Left kidney (tissue), 8 donors: Measurements from ENCODE around the gene ERCC2. TPM values are rescaled to one million over a fixed set of nuclear protein-coding genes. Genes with fewer than 3 reads are reported as not detected.
A peak's percentile ranks its signal among the peaks of the same experiment; 100 is the strongest.
"Not testable (repeated sequence)": the region's sequence is repeated elsewhere in the genome, so short reads cannot be mapped to it uniquely, and the experiment has no call there.

ENCODE experiments used
- DNase-seq: peaks from one replicate; pipeline ENCODE4 v3.0.0-alpha.2; 2013
- long read RNA-seq, 8 donors: transcript quantifications; one replicate each; lab custom pipeline, GENCODE V29; 2026
- polyA plus RNA-seq: library from polyadenylated mRNA; unstranded; fragments of 120-200 nt; gene quantifications from one replicate; pipeline ENCODE4 v1.2.1, GENCODE V29; 2013; ENCODE audit not compliant: insufficient read length

The ERCC2 gene
- polyA plus RNA-seq, result 38.0 TPM
- long read RNA-seq, donor 1, full-length matches to known transcripts, result 5 of 5 reads
- long read RNA-seq, donor 1, partial matches to known transcripts, result 0 of 5 reads
- long read RNA-seq, donor 1, other reads (novel, unspliced or antisense), result 0 of 5 reads
- long read RNA-seq, donor 2, full-length matches to known transcripts, result 4 of 4 reads
- long read RNA-seq, donor 2, partial matches to known transcripts, result 0 of 4 reads
- long read RNA-seq, donor 2, other reads (novel, unspliced or antisense), result 0 of 4 reads
- long read RNA-seq, donor 3, partial matches to known transcripts, result 0 of 1 reads
- long read RNA-seq, donor 3, other reads (novel, unspliced or antisense), result 0 of 1 reads
- long read RNA-seq, donor 4, result 0 reads
- long read RNA-seq, donor 5, full-length matches to known transcripts, result 4 of 4 reads
- long read RNA-seq, donor 5, partial matches to known transcripts, result 0 of 4 reads
- long read RNA-seq, donor 5, other reads (novel, unspliced or antisense), result 0 of 4 reads
- long read RNA-seq, donor 6, full-length matches to known transcripts, result 2 of 2 reads
- long read RNA-seq, donor 6, partial matches to known transcripts, result 0 of 2 reads
- long read RNA-seq, donor 6, other reads (novel, unspliced or antisense), result 0 of 2 reads
- long read RNA-seq, donor 7, full-length matches to known transcripts, result 1 of 6 reads
- long read RNA-seq, donor 7, partial matches to known transcripts, result 5 of 6 reads
- long read RNA-seq, donor 7, other reads (novel, unspliced or antisense), result 0 of 6 reads
- long read RNA-seq, donor 8, partial matches to known transcripts, result 0 of 1 reads
- long read RNA-seq, donor 8, other reads (novel, unspliced or antisense), result 0 of 1 reads

GRCh38 chr19:45370410-45371204 lies at the start of gene ERCC2:
TSS of gene ERCC2 (minus strand) at chr19:45370573. CDS start at chr19:45370540, 33 bp downstream.
- peak; percentile 99 for DNase-seq

DNA sequence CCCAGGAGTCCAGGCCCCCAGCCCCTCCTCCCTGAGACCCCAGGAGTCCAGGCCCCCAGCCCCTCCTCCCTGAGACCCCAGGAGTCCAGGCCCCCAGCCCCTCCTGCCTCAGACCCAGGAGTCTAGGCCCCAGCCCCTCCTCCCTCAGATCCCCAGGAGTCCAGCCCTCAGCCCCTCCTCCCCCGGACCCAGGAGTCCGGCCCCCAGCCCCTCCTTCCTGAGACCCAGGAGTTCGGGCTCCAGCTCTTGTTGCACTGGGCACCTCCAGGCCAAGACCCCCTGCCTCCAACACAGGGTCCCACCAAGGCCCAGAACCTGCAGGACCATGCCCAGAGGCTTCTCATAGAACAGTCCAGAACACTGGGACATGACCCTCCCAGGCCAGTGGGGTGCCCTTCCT lies 49.5 kb upstream of the ERCC2 start:
- DNase-seq, result no peak

GRCh38 chr19:45419396-45419795 lies 49.0 kb upstream of the ERCC2 start:
- DNase-seq, result no peak

DNA sequence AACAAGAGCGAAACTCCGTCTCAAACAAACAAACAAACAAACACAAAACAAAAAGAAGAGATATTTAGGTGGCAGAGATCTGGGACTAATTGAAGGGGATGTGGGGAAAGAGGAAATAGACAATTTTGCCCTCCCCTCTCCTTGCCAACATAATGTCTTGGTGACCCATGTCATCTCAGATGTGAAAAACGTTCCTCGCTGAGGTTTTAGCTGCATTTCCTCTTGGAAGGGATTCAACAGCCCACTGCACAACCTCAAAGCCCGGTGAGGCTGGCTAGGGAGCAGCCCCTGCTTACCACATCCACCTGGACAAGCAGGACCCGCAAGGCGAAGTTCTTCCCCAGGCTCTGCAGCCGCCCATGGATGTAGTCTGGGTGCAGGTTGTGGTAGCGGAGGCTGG lies 48.4 kb upstream of the ERCC2 start:
- no peak for DNase-seq

DNA sequence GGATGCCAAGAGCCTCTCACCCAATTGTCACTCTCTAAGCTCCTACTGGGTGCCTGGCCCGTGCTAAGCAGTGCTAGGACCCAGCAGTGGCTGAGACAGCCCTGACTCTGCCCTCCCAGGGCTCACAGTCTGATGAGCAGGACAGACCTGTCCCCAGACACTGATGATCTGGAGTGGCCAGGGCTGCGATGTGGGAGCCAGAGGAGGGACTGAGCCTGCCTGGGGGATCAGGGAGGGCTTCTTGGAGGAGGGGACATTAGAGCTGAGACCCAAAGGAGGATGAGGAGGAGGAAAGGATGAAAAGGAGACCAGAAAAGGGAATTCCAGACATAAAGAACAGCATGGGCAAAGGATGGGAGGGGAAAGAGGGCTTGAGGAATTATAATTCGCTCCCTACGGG lies 46.8 kb upstream of the ERCC2 start:
- no peak for DNase-seq

GRCh38 chr19:45414468-45414867 lies 44.1 kb upstream of the ERCC2 start:
- DNase-seq, result no peak

- no peak for DNase-seq
These were observed 43.1 kb upstream of the ERCC2 start for GRCh38 chr19:45413497-45413896.

- DNase-seq, result not testable (repeated sequence)
These were observed 40.0 kb upstream of the ERCC2 start for GRCh38 chr19:45410330-45410729.

DNA sequence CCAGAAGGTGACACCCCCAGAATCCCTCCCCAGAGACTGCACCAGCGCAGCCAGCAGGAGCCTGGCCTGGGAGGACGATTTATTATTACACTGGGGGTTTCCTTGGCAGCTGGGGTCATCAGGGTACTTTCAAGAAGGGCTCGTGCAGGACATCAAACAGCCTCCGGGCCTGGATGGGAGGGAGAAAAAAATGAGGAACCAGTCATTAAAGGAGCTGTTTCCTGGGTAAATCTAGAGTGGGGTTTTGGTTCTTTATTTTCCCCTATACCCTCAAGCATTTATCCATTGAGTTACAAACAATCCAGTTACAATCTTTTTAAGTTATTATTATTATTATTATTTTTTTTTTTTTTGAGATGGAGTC lies 39.2 kb upstream of the ERCC2 start:
- DNase-seq, result no peak

DNA sequence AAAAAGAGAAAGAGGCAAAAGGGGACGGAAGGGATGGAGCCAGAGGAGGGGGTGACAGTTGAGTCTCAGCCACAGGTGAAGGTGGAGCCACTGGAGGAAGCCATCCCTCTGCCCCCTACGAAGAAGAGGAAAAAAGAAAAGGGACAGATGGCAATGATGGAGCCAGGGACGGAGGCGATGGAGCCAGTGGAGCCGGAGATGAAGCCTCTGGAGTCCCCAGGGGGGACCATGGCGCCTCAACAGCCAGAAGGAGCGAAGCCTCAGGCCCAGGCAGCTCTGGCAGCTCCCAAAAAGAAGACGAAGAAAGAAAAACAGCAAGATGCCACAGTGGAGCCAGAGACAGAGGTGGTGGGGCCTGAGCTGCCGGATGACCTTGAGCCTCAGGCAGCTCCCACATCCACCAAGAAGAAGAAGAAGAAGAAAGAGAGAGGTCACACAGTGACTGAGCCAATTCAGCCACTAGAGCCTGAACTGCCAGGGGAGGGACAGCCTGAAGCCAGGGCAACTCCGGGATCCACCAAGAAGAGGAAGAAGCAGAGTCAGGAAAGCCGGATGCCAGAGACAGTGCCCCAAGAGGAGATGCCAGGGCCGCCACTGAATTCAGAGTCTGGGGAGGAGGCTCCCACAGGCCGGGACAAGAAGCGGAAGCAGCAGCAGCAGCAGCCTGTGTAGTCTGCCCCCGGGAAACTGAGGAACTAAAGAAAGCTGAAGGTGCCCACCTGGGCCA lies 38.6 kb upstream of the ERCC2 start:
- DNase-seq, result no peak

- no peak for DNase-seq
These were observed 37.7 kb upstream of the ERCC2 start for GRCh38 chr19:45408121-45408520.

GRCh38 chr19:45407585-45407984 lies 37.2 kb upstream of the ERCC2 start:
- DNase-seq, result not testable (repeated sequence)

GRCh38 chr19:45407091-45407375 lies 36.7 kb upstream of the ERCC2 start:
- no peak for DNase-seq

DNA sequence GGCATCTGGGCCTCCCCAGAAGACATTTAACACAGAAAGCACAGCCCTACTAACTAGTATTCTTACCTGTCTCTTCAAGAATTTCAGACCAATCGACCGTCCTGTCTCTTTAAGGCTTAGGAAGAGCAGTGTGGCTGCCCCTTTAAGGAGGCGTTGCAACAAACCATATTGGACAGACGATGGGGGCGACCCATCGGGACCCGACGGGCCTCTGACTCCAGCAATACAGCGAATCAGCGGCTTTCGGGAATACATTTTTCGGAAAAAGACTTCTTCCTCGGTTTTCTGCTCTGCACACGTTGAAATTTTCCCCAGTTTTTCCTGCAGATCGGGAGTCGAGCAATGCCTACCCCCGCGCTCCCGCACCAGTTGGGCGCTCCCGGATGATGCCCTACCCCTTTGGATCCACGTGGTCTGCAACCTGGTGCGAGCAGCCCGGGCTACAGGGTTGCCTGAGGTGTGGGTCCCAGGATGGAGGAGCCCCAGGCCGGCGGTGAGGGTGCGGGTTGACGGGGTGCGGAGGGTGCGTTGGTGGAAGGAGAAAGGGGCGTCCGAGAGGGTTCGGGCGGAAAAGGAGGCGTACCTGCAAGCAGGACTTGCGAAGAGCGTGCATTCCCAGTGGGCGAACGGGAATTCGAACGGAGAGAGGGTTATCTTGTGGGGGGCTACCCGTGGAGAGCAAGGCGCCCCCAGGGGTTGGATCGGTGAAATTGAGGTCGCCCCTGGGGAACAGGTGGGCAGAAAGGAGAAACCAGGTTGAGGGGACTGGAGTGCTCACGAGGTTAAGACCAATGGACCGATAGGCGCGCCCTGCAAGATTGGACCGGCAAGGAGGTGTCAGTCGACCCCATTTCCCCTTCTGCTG lies 36.1 kb upstream of the ERCC2 start, which contains the start of gene POLR1G:
Gene POLR1G, plus strand, starts transcription at position 419 of the 865 bp plus-strand sequence. Its CDS starts 53 bp downstream, at position 472.
- peak; percentile 89 for DNase-seq

DNA sequence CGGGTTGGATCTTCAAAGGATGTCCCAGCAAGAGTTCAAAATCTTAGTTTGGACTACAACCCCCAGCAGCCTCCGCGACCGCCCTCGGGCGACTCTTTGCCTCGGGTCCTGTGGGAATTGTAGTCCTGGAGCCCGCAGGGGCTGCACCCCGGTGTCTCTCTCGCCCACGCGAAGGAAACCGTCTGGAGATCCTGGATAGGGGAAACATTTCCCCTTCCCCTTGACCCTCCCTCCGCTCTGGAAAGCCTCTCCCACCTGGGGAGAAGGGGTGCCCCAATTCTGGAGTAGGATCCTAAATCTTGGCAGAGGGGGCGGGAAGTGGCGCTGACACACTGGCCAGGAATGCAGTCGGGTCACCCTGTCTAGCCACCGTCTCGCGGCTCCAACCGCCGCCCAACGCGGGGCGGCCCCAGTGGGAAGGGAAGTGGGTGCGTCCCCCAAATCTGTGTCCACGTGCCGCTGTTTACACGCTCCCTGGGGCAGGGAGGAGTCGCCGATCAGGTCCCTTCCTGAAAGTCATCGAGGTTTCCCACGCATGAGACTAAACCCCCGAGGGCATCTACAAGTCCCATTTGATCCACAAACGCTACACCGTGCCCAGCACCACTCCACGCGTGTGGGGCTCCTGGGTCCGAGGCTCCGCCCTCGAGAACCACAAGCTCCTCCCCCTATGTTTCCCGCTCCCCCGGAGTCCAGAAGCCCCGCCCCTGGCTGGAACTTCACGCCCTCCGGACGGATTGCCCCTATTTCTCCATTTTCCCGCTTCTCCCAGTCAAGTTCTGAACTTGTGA lies 35.3 kb upstream of the ERCC2 start:
- no peak for DNase-seq

DNA sequence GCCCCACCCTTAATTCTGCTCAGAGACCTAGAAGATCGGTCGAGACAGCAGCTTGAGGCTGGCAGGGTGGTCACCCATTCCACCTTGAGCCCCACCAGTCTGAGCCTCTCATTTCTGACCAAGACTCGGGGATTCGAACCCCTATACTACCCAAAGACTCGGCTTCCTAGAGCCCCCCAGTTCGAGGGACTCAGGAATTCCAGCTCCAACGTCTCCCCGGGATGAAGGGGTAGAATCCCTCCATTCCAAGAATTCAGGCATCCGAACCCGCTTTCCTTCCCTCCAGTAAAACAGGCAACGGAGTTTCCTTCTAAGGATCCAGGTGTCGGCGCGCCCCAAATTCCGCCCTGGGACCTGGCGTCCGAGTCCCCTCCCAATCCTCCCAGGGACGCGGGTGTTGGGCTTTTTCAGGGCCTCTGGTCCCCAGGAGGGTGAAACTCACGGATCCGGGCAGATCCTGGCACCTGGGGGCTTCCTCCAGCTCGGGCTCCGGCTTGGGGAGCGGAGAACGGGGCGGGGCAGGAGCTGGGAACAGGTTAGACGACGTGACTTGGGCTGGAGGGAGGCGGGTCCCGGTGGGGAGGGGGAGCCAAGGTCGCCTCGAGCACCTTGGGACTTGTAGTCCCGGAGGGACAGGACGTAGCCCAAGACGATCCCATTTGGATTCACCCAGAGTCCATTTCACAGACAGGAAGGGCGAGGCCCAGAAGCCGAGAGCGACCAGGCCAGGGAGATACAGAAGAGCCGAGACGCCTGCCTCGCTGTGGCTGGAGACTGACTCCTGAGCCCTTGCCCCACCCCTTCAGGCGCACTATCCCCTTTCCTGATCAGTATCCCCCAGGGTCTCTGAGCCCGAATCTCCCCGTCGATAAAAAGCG lies 34.4 kb upstream of the ERCC2 start, which contains the start of gene PPP1R13L:
Gene PPP1R13L, minus strand, starts transcription at position 513 of the 878 bp plus-strand sequence. CDS start 6,751 bp downstream, outside the sequence.
- DNase-seq, result no peak

- DNase-seq, result no peak
These were observed 33.6 kb upstream of the ERCC2 start for GRCh38 chr19:45403781-45404556.

GRCh38 chr19:45403272-45403671 lies 32.9 kb upstream of the ERCC2 start:
- DNase-seq, result no peak
